ENCODE measurements around the gene CCDC187. TPM values are rescaled to one million over a fixed set of nuclear protein-coding genes. Genes with fewer than 3 reads are reported as not detected.
"Not testable (repeated sequence)": the region's sequence is repeated elsewhere in the genome, so short reads cannot be mapped to it uniquely, and the experiment has no call there.

CCDC187 gene
- polyA plus RNA-seq, 4 donors = 2.2 to 4.9 (median 2.9) TPM

DNA sequence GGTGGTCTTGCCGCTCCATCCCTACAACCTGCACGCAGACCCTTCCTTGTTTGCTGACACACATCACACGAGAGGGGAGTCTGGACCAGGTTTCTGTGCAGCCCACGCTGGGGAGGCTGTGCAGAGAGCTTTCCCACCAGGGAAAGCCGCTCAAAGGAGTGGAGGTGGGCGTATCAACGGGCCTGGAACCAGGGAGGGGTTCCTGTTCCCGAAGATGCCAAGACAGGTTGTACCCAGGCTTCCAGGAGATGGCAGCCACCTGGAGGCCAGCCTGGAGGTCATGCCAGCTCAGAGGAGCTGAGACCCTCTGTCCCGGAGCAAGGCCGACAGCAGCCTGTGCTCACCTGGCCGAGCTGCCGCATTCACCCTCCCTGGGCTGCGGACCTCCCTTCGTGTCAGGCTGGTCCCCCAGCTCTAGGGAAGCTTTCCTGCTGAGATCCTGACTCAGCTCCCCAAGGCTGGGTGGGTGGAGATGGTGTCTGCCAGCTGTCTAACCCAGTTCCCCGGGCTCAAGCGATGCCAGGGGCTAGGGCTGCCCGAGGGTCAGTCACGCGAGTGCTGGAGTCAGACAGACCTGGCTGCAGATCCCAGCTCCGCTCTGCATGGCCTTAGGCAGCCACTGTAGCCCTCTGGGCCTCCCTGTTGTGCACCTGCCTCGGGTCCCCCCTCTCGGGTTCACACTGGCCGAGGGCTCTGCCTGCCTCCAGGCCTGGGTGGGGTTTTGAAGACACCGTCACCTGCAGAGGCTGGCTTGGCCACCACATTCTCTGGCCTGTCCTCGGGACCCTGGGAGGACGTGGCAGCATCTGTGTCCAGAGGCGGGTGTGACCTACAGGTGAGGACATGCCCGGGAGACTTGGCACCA is 29.7 kb downstream of the CCDC187 start:
- DNase-seq (ENCODE audit: low read depth in 4 of 4, low spot score in 2 of 4) = no peak

DNA sequence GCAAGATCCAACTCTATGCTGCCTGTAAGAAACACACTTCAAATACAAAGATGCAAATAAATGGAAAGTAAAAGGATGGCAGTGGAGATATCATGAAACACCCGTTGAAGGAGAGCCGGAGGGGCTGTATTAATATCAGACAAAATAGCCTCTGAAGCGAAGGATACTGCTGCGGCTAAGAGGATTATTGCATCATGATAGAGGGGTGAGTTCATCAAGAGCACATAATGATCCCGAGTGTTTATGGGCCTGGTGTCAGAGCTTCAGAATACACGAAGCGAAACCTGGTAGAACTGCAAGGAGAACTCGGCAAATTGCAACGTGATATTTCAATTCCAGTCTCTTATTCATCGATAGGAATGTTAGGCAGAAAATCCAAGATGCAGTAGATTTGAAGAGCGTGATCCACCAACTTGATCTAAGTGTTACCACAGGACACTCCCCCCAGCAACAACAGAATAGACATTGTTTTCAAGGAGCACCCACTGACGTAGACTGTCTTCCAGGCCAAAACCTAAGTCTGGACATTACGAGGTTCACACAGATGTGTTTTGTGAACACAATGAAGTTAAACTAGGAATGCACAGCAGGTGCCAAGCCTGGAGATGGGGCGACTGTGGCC is 30.5 kb downstream of the CCDC187 start:
- DNase-seq (ENCODE audit: low read depth in 4 of 4, low spot score in 2 of 4) = no peak

DNA sequence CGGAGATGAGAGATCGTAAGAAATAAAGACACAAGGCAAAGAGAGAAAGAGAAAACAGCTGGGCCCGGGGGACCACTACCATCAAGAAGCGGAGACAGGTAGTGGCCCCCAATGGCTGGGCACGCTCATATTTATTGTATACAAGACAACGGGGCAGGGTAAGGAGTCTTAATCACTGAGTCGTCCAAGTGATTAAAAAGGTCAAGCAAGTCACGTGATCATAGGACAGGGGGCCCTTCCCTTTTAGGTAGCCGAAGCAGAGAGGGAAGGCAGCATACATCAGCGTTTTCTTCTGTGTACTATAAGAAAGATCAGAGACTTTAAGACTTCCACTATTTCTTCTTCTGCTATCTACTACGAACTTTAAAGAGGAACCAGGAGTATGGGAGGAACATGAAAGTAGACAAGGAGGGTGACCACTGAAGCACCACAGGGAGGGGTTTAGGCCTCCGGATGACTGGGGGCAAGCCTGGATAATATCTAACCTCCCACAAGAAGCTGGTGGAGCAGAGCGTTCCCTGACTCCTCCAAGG is 33.7 kb downstream of the CCDC187 start:
- DNase-seq (ENCODE audit: low read depth in 4 of 4, low spot score in 2 of 4) = no peak

DNA sequence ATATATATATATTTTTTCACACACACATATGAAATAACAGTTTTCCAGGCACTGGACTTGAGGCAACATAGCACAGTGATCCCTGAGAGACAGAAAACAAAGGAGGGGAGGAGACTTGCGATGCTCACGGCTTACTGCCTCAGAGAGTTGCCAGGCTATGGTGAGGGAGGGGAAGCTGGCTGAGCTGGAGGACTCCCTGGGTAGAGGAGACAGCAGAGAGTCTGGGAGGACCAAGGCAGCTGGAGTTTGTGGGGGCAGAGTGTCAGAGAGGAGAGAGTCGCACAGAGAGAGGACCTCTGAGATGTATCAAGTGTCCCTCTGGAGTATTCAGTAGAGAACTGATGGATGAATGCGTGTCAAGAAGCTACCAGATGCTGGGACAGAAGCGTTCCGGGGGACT is 35.2 kb downstream of the CCDC187 start:
- DNase-seq (ENCODE audit: low read depth in 4 of 4, low spot score in 2 of 4) = no peak

DNA sequence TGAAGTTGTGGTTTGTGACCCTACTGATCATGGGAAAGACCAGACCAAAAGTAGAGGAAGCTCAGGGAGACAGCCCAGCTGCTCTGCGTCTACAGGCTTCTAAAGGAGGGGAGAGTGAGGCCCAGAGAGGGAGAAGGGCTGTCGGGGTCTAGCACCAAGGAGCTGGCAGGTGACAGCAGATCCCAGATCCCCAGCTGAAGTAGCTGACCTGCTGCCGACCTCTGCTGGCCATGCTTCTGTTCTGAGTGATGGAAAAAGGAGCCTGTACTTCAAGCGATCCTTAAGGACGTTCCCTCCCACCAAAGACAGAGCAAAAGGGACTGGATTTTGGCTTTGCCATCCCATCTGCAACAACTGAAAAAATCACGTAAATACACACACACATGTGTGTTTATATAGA is 35.6 kb downstream of the CCDC187 start:
- no peak for DNase-seq (ENCODE audit: low read depth in 4 of 4, low spot score in 2 of 4)

DNA sequence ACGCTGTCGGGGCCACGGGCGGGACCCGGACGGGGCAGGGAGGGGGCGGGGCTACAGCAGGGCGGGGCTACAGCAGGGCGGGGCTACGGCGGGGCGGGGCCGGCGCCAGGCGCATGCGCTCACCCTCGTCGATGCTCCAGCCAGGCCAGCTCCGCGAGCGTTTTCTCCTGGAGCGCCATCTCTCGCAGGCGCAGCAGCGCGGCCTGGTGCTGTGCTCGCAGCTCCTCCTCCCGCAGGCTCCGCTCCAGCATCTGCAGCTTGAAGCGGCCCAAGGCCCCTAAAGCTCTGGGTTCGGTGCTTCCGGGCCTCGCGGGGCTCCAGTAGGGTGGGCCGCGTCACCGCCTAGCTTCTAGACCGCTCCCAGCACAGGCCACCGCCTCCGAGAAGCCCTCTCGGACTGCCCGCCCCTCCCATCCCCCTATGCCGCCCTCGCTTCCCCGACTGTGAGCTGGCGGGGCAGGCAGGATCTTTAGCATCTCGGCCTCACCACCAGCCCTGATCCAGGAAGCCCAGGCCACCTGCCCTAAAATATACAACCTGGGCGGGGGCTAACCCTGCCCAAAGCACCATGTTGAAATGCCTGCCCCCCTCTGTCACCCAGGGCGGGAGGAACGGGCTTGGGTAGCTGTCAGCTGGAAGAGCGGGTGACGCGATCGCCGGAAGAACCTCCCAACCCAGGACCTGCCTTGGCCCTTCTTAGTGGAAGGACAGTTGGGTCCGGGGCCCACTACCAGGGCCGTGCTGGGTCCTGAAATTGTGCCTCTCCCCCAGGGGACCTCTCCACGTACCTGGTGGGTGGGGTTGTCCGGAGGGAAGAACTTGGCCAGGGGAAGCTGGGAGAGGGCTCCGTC is 36.4 kb downstream of the CCDC187 start:
- no peak for DNase-seq (ENCODE audit: low read depth in 4 of 4, low spot score in 2 of 4)

DNA sequence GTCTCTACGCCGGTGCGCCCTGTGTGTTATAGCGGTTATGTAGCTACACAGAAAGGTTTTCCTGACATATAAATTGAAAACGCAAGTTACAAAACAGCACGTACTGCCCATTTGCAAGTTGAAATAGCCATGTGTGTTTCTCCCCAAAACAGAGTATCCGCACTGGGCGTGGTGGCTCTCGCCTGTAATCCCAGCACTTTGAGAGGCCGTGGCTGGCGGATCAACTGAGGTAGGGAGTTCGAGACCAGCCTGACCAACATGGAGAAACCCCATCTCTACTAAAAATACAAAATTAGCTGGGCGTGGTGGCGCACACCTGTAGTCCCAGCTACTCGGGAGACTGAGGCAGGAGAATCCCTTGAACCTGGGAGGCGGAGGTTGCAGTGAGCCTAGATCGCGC is 37.3 kb downstream of the CCDC187 start:
- DNase-seq (ENCODE audit: low read depth in 4 of 4, low spot score in 2 of 4) = not testable (repeated sequence)

DNA sequence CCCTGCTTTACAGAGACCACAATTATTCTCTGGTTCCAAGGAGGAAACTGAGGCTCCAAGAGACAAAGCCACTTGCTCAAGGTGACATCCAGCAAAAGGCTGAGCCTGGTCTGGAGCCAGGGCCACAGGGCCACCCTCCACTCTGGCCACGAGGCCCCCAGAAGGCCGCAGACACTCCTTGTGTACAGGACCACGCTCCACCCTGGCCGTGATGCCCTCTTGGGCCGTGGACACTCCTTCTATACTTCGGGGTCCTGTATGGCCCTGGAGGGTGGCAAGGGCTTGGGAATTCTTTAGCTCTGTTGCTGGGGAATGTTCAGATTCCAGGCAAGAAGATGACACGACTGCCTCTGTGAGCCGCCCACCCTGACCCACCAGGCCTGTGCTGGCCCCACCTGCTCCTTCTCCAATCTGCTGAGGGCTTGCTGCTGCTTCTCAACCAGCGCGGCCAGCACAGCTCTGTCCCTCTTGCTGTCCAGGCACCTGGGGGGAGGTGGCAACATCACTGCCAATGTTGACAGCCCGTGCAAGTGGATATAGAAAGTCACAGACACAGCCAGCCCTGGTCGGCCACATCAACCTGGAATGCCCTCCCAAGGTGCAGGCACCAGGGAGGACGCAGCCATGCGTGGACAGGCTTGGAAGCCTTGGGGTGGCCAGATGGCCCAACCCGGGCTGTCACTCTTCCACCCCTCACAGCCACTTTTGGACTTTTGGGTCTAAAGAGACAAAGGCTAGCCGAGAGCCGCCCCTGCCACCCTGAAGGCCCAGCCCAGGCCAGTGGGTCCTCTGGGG is 38.1 kb downstream of the CCDC187 start:
- no peak for DNase-seq (ENCODE audit: low read depth in 4 of 4, low spot score in 2 of 4)

DNA sequence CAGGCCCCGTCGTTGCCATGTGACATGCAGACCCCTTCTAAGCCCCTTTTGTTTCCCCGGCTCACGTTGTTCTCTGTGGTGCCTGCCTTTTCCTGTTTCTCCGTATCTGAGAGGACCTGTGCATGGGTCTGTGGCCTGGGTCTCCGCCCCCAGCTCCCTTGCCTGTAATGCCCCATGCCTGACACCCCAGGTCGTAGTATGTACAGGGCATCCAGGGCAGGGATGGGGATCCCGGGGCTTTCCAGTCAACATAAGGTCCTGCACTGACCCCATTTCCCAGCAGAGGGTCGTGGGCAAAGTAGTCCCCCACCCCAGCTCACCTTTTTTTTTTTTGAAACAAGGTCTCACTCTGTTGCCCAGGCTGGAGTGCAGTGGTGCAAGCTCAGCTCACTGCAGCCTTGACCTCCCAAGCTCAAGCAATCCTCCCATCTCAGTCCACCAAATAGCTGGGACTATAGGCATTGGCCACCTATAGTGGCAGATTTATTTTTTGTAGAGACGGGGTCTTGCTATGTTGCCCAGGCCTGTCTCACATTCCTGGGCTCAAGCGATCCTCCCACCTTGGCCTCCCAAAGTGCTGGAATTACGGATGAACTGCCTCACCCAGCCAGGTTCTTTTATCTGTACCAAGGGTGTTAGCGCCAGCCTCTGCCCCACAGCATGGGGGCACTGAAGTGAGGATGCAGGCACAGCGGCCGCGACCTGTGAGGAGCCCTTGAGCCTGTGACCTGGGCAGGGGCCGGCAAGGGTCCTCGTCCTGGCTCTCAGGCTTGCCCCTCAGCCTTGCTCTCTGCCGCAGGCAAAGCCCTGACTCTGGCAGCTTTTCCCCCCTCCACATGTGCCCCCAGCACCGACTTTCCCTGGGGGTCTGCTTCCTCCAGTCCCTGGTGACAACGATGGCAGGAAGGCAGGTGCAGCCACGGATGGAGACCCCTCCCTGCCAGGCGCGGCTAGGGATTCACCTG is 39.2 kb downstream of the CCDC187 start:
- DNase-seq (ENCODE audit: low read depth in 4 of 4, low spot score in 2 of 4) = no peak

DNA sequence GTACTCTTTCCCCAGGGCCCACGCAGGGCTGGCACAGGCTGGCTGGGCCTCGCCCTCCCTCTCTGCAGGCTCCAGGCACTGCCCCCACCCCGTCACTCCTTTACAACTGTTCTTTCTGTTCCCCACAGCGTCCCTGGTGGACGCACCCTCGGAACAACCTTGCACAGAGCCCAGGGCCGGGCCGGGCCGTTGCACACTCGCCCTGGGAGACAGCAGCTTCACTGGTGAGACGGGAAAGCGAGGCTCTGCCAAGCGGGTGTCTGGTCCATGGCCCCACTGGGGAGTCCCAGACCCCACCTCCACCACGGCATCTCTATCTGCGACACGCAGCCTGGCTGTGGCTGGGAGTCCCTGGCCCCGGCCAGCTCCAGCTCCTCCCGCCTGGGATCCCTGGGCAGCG is 39.9 kb downstream of the CCDC187 start:
- no peak for DNase-seq (ENCODE audit: low read depth in 4 of 4, low spot score in 2 of 4)

DNA sequence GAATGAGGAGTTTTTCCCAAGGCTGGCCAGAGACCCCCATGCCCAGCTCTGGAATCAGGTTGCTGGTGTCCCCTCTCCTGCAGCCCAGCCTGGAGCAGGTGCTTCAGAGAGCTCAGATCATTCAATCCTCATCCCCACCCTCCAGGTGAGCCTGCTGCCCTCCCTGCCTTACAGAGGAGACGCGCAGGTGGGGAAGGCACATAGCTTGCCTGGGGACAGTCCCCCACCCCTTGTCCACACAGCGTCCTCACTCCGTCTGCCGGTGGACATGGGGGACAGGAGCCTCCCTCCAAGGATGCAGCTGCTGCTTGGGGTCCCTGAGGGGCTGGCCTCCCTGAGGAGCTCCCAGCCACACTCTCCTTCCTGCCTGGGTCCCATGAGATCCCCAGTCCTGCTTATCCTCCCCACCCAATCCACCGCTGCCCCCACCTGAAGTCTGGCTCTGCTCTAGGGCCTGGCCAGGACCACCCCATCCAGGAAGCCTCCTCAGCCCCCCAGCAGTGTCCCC is 41.2 kb downstream of the CCDC187 start:
- DNase-seq (ENCODE audit: low read depth in 4 of 4, low spot score in 2 of 4) = no peak

DNA sequence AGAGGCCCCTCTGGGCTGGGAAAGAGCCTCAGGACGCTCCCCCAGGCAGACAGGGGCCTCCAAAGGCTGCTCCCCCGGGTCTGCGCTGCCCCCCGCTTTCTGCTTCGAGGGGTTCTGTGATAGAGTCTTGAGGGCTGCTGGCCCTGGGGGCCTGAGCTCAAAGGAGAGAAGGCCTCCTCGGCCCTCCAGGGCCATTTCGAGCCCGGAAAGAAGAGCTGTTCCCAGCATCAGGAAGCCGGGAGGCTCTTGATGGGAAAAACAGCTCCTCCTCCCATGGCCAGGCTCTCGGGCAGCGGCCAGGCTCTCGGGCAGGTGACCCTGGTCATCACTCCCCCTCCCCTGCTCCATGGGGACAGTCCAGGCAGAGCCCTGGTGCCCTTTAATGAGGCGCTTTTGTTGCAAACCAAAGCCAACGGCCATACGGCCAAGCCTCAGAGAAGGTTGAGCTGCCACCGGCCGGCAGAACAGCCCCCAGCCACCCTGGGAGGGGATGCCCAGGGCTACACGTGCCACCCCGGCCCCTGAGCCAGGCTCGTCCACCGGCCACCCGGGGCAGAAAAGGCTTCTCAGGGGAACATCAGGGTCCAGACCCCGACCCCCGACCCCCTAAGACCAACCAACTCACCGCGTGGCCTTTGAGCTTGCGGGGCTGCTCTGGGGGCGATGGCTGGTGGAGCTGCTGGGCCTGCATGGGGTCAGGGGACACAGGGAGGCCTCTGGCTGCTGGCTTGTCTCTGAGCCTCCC is 42.0 kb downstream of the CCDC187 start:
- DNase-seq (ENCODE audit: low read depth in 4 of 4, low spot score in 2 of 4) = no peak

DNA sequence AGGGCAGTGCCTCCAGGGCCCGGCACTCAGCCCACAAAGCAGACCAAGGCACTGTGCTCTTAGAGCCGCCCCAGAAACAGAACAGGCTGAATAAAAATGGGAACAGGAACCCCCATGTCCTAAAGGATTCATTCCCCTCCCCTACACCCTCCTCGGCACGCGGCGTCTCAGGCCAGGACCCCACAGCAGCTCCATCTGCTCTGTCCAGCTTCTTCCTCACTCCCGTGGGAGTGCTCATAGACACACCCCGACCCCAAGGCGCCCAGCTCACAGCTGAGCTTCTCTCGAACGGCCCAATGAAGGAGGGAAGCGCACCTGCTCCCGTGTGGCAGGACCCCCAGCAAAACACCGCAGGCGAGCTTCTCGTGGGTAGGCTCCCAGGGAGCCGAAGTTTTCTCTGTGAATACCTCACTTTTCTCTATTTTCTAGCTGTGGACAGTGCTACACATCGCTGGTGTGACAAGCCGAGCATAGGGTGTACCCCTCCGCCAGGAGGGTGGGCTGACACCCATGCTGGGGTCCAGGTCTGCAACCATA is 42.9 kb downstream of the CCDC187 start:
- DNase-seq (ENCODE audit: low read depth in 4 of 4, low spot score in 2 of 4) = no peak

DNA sequence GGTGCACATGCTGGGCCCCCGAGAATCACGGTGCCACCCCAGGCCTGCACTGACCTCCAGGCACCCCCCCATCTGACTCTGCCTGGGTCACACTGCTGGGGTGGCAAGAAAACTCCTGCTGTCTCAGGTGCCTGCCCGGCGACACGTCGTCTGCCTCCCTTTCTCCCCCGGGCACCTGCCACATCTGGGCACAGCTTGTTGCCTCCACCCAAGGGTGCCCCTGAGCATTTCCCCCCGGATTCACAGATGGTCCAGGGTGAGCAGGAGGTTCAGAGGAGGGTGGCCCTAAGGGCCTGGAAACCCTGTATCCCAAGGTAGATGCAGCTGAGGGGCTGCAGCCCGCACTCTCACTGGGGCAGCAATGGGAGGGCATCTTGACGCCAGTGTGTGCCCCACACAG is 43.4 kb downstream of the CCDC187 start:
- DNase-seq (ENCODE audit: low read depth in 4 of 4, low spot score in 2 of 4) = no peak

DNA sequence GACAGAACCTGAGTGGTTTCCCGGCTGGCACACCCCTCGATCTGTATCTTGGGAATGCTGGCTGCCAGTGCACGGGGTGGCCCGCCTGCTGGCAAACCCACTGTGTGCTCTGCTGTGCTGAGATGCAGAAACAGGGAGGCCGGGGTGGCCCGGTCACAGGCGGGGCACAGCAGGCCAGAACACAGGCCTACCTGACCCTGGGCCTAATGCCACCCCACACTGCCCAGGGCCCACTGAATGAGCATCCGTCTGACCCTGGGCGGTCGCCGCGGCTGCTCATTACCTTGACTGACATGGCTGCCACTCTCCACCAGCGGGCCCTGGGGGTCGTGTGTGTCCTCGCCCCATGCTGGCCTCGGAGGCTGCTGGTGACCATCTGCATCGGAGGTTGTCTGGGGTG is 44.1 kb downstream of the CCDC187 start:
- no peak for DNase-seq (ENCODE audit: low read depth in 4 of 4, low spot score in 2 of 4)

DNA sequence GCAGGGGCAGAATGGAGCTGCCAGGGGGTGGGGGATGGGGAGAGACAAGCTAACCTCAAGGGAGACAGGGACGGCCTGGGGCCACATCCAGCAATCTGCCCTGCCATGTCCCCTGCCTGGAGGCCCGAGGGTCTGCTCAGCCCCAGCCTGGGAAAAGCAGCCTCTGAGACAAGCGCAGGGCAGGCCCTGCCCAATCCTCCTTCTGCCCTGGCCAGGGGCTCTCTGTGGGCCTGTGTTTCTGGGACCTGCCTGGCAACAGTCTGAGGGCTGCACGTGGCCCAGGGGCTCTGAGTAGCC is 44.4 kb downstream of the CCDC187 start:
- no peak for DNase-seq (ENCODE audit: low read depth in 4 of 4, low spot score in 2 of 4)

DNA sequence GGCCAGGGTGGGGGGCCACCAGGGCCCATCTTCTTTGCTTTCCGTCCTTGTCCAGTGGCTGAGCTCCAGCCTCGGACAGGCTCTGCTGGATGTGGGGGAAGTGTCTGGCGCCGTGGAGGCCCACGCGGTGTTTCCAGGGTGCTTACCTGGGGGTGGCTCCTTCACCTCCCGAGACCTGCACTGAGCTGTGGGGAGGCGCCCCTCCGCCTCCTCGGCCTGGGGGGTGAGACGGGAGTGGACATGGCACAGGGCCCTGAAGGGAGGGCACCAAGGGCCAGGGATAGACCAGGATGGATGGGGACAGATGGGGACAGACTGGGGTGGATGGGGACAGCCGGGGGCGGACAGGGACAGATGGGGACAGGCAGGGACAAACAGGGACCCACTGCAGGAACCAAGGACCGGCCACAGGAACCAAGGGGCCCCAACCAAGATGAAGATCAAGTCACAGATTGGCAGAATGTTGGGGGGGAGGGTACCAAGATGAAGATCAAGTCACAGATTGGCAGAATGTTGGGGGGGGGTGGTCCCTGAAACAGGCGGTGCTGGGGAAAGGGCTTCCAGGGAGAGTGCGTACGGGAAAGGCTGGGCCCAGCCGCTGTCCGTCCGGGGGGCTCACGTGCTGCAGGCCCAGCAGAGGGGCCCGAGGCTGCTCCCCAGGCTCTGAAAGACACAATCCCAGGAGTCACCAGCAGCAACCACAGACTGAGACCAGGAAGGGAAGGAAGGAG is 44.9 kb downstream of the CCDC187 start:
- no peak for DNase-seq (ENCODE audit: low read depth in 4 of 4, low spot score in 2 of 4)

DNA sequence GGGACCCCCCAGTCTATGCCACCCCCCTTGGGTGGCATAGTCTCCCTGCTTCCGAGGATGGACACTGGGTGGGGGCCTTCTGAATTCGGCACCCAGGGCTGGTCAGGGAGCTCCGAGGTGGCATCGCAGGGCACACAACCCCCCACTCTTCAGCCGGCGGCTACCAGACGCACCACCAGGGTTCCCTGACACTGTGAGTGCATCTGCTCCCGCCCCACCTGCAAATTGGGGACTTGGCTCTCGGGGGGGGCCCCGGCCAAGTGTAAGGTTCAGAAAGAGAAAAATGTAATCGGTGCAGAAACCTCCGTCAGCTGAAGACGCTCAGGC is 45.6 kb downstream of the CCDC187 start:
- no peak for DNase-seq (ENCODE audit: low read depth in 4 of 4, low spot score in 2 of 4)
